ENCODE results near the gene TLCD2. TPM values are rescaled to one million over a fixed set of nuclear protein-coding genes. Genes with fewer than 3 reads are reported as not detected.
A peak's percentile ranks its signal among the peaks of the same experiment; 100 is the strongest.
"Not testable (repeated sequence)": the region's sequence is repeated elsewhere in the genome, so short reads cannot be mapped to it uniquely, and the experiment has no call there.

Gene TLCD2
- polyA plus RNA-seq, 1 donor, result 5.3 TPM

GRCh38 chr17:1736348-1737281 lies 26.4 kb upstream of the TLCD2 start:
- no peak for DNase-seq (ENCODE audit: low read depth)

- no peak for DNase-seq (ENCODE audit: low read depth)
These were observed 25.7 kb upstream of the TLCD2 start for GRCh38 chr17:1735834-1736347.

- no peak for DNase-seq (ENCODE audit: low read depth)
These were observed 25.2 kb upstream of the TLCD2 start for GRCh38 chr17:1735418-1735817.

- DNase-seq (ENCODE audit: low read depth), result no peak
These were observed 23.6 kb upstream of the TLCD2 start for GRCh38 chr17:1733759-1734158.

- DNase-seq (ENCODE audit: low read depth), result no peak
These were observed 22.7 kb upstream of the TLCD2 start for GRCh38 chr17:1732833-1733321.

GRCh38 chr17:1732241-1732832 lies 22.2 kb upstream of the TLCD2 start:
- no peak for DNase-seq (ENCODE audit: low read depth)

- DNase-seq (ENCODE audit: low read depth), result no peak
These were observed 21.0 kb upstream of the TLCD2 start for GRCh38 chr17:1731194-1731506.

GRCh38 chr17:1730326-1731193 lies 20.4 kb upstream of the TLCD2 start:
- peak; percentile 47 for DNase-seq (ENCODE audit: low read depth)

- no peak for DNase-seq (ENCODE audit: low read depth)
These were observed 19.8 kb upstream of the TLCD2 start for GRCh38 chr17:1729966-1730325.

GRCh38 chr17:1727876-1728630 lies 17.9 kb upstream of the TLCD2 start:
- no peak for DNase-seq (ENCODE audit: low read depth)

- no peak for DNase-seq (ENCODE audit: low read depth)
These were observed 17.1 kb upstream of the TLCD2 start for GRCh38 chr17:1727258-1727789.

GRCh38 chr17:1726626-1727257 lies 16.6 kb upstream of the TLCD2 start:
- no peak for DNase-seq (ENCODE audit: low read depth)

GRCh38 chr17:1725642-1726511 lies 15.7 kb upstream of the TLCD2 start:
- DNase-seq (ENCODE audit: low read depth), result no peak

- no peak for DNase-seq (ENCODE audit: low read depth)
These were observed 14.9 kb upstream of the TLCD2 start for GRCh38 chr17:1724869-1725641.

GRCh38 chr17:1724351-1724868 lies 14.2 kb upstream of the TLCD2 start, which contains the start of gene WDR81:
WDR81 (plus strand) TSS chr17:1724704; CDS start chr17:1724960, 256 bp downstream.
- DNase-seq (ENCODE audit: low read depth), result peak; percentile 73

- DNase-seq (ENCODE audit: low read depth), result not testable (repeated sequence)
These were observed 11.8 kb upstream of the TLCD2 start for GRCh38 chr17:1722022-1722421.

- no peak for DNase-seq (ENCODE audit: low read depth)
These were observed 10.7 kb upstream of the TLCD2 start for GRCh38 chr17:1720856-1721386.
